Fibroblast of villous mesenchyme (primary cell): Measurements from ENCODE around the gene BGN. TPM values are rescaled to one million over a fixed set of nuclear protein-coding genes. Genes with fewer than 3 reads are reported as not detected.

Experiments used
- DNase-seq: peaks from one replicate; pipeline ENCODE4 v3.0.0-alpha.2; 2010; ENCODE audit warnings: low read depth
- H3K4me3 ChIP-seq: 2 replicates; pipeline ENCODE4 v1.5.1; 2011; ENCODE audit warnings: low read depth, mild to moderate bottlenecking, low read length
- total RNA-seq: library from RNA; depleted of rRNA; stranded (reverse); fragments of >200 nt; gene quantifications from 2 replicates; pipeline ENCODE4 v1.2.3, GENCODE V29; 2012
- TF ChIP-seq, protein P1 (sequence below): IDR thresholded peaks from 2 replicates; pipeline ENCODE4 v1.5.1; 2012; ENCODE audit warnings: low read depth, mild to moderate bottlenecking, low read length; ENCODE audit not compliant: insufficient read depth

BGN gene
- total RNA-seq, 1 donor, result 14.7 TPM

GRCh38 chrX:153522259-153522658 is 27.5 kb downstream of the BGN start:
- no peak overlapping the region for H3K4me3 ChIP-seq
- TF ChIP-seq, protein P1, sequence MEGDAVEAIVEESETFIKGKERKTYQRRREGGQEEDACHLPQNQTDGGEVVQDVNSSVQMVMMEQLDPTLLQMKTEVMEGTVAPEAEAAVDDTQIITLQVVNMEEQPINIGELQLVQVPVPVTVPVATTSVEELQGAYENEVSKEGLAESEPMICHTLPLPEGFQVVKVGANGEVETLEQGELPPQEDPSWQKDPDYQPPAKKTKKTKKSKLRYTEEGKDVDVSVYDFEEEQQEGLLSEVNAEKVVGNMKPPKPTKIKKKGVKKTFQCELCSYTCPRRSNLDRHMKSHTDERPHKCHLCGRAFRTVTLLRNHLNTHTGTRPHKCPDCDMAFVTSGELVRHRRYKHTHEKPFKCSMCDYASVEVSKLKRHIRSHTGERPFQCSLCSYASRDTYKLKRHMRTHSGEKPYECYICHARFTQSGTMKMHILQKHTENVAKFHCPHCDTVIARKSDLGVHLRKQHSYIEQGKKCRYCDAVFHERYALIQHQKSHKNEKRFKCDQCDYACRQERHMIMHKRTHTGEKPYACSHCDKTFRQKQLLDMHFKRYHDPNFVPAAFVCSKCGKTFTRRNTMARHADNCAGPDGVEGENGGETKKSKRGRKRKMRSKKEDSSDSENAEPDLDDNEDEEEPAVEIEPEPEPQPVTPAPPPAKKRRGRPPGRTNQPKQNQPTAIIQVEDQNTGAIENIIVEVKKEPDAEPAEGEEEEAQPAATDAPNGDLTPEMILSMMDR, result no peak
- DNase-seq, result no peak

- no peak overlapping the region for H3K4me3 ChIP-seq
- DNase-seq, result no peak
- TF ChIP-seq, protein P1, result no peak
Observed at GRCh38 chrX:153523269-153523668, 28.5 kb downstream of the BGN start.

- TF ChIP-seq, protein P1, result no peak
- no peak overlapping the region for H3K4me3 ChIP-seq
- DNase-seq, result no peak
Observed at GRCh38 chrX:153524234-153524633, 29.5 kb downstream of the BGN start.

DNA sequence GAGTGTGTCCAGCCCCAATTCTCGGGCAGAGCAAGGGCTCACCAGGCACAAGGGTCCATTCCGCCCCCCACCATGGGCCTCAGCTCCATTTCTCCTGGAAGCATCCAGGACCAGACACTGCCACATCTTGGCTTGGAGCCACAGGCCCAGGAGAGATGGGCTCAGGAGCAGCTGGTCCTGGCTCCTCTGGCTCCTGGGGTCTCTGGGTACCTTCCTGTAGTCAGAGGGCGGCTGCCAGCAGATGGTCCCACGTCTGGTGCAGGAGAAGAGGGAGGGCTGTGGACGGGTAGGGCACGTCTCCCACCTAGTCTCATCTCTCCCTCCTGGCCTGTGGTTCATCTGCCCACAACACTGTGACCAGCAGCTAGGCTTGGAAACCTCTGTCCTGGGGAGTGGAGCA is 30.7 kb downstream of the BGN start:
- TF ChIP-seq, protein P1, result no peak
- DNase-seq, result no peak
- no peak overlapping the region for H3K4me3 ChIP-seq

DNA sequence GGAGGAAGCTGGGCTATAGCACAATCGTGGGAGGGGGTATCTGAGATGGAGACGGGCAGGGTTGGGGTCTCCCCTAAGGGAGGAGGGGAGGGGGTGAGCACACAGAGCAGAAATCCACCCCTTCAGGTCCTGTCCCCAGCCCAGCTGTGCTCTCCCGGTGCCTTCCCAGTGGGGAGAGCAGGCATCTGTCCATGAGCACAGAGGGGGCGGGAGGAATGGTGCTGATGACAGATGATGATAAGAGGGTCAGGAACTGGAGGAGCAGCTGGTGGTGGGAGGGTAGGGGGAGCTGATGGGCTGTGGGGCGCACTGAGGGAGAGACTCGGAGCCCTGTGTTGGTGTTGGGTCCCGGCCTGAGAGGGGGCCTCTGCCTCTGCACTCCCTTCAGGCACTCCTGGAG is 31.3 kb downstream of the BGN start:
- DNase-seq, result no peak
- no peak overlapping the region for H3K4me3 ChIP-seq
- TF ChIP-seq, protein P1, result no peak

DNA sequence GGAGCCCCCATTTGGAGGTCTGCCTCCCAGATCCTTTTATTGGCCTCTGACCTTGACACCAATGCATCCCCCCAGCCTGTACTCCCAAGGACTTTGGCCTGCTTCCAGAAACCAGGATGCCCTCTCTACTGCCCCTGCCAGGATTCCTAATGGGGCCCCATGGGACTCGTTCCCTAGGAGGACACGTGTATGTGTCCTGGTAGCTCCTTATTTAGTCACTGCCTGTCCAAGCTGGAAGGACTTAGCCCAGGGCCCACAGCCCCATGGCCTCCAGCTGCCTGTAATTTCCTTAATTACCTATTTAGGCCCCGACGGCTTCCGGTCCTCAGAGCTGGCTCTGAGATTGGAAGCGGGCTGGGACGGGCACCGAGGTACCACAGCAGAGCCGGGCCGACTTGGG is 32.0 kb downstream of the BGN start:
- DNase-seq, result no peak
- H3K4me3 ChIP-seq, result no peak overlapping the region
- TF ChIP-seq, protein P1, result no peak

GRCh38 chrX:153527208-153527607 is 32.4 kb downstream of the BGN start:
- no peak overlapping the region for H3K4me3 ChIP-seq
- no peak for DNase-seq
- TF ChIP-seq, protein P1, result no peak
